ENCODE measurements around the gene CEBPA. TPM values are rescaled to one million over a fixed set of nuclear protein-coding genes. Genes with fewer than 3 reads are reported as not detected.
"Not testable (repeated sequence)": the region's sequence is repeated elsewhere in the genome, so short reads cannot be mapped to it uniquely, and the experiment has no call there.

The CEBPA gene
- polyA plus RNA-seq, 1 donor, result 4.3 TPM

DNA sequence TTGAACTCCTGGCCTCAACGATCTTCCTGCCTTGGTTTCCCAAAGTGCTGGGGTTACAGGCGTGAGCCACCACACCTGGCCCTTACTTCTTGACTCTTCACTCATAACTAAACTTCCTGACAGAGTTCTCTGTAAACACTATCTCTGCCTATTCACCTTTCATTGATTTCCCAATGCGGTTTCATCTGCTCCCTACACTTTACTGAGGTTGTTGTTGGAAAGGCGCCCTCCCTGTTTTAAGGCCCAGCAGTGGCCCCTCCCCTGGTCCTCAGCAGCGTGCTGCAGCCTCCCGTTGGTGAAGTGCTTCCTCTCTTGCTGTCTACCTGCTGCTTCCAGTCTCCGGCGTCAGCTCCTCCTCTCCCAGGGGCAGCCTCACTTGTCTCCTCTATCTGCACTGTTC is 26.7 kb upstream of the CEBPA start:
- no peak for DNase-seq

DNA sequence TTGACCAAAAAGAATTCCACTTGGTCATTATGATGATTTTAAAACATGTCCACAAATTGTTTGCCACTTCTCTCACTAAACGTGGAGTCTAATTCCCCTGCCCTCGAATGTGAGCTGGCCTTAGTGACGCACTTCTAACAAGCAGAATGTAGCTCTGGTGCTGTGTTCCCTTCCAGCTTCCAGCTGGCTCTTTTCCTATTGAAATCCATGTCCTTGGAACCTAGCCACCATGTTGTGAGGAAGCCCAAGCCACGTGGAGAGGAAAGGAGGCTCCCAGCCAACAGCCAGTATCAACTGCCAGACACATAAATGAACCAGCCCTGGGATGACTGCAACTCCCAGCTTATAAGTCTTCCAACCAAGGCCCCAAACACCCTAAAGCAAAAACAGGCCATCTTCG is 23.6 kb upstream of the CEBPA start:
- no peak for DNase-seq

DNA sequence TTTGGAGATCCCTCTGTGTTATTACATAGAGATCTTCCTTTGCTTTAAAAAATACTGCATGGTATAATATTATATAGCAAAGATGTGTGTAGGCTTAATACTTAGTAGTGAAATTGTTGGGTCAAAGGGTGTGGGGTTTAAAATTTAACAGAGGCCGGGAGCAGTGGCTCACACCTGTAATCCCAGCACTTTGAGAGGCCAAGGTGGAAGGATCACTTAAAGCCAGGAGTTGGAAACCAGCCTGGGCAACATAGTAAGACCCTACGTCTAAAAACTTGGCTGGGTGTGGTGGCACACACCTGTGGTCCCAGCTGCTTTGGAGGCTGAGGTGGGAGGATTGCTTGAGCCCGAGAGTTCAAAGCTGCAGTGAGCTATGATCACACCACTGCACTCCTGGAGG is 22.3 kb upstream of the CEBPA start:
- DNase-seq, result no peak

DNA sequence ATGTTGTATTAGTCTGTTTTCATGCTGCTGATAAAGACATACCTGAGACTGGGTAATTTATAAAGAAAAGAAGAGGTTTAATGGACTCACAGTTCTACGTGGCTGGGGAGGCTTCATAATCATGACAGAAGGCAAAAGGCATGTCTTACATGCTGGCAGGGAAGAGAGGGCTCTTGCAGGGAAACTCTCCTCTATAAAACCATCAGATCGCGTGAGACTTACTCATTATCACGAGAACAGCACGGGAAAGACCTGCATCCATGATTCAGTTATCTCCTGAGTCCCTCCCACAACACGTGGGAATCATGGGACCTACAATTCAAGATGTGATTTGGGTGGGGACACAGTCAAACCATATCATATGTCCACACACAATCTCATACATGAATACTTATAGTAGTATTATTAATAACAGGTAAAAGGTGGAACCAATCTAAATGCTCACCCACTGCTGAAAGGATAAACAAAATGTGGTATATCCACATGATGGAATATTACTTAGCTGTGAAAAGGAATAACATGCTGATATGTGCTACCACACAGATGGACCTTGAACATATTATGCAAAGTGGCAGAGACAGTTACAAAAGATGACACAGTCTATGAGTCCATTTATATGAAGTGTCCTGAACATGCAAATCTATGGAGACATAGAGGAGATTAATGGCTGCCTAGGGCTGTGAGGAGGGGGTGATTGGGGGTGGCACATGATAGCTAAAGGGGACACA is 20.9 kb upstream of the CEBPA start:
- no peak for DNase-seq

DNA sequence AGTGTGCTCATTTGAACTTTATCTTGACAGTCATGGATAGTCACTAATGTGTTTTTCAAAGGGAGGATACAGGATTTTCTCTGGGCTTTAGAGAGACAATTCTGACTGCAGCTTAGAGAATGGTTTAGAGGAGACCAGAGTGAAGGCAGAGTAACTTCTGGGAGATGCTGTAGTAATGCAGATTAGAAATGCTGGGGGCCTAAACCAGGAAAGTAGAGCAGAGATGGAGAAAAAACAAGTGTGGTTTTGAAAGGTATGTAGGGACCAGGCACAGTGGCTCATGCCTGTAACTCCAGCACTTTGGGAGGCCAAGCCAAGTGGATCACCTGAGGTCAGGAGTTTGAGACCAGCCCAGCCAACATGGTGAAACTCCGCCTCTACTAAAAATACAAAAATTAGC is 18.3 kb upstream of the CEBPA start:
- no peak for DNase-seq

DNA sequence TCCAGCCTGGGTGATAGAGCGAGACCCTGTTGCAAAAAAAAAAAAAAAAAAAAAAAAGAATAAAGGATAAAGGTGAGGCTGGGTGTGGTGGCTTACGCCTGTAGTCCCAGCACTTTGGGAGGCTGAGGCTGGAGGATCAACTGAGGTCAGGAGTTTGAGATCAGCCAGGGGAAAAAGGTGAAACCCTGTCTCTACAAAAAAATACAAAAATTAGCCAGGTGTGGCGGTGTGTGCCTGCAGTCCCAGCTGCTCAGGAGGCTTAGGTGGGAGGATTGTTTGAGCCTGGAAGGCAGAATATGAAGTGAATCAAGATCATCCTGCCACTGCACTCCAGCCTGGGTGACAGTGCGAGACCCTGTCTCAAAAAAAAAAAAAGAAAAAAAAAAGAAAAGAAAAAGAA is 15.7 kb upstream of the CEBPA start:
- not testable (repeated sequence) for DNase-seq

DNA sequence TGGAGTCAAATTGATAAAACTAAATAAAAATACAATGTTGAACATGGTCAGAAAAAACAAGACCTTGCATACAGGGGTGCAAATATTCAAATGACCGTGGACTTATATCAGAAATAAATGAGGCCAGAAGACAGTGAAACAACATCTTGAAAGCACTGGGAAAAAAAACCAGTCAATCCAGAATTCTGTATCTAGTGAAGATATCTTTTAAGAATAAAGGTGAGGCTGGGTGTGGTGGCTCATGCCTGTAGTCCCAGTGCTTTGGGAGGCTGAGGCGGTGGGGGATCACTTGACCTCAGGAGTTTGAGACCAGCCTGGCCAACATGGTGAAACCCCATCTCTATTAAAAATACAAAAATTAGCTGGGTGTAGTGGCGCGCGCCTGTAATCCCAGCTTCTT is 15.2 kb upstream of the CEBPA start:
- no peak for DNase-seq

DNA sequence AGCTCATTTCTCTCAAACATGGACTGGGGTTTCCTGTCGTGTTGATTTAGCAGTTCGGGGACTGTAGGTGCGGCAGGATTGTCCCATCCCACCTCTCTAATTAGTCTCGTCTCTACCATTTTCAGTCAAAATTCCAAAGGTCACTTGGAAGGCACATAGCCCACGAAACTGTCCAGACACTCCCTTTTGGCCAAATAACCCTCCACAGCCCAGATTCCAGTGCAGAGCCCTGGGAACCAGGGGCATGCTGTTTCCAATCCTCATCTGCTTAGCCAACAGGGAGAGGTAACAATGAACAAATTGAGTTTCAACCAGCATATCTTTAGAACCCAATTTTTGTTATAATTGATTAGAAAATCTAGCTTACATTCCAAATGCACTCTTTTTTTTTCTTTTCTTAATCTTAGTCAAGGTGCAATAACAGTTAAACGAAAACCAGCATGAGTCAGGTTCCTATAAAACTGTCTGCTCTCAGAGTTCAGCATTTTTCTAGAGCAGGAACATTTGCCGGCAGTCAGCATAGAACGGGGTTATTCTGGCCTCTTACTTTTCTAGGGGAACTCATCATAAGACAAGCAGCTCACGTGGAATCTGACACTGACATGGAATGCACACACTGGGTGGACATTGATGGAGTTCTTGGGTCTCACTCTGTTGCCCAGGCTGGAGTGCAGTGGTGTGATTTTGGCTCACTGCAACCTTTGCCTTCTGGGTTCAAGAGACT is 14.4 kb upstream of the CEBPA start:
- DNase-seq, result no peak

DNA sequence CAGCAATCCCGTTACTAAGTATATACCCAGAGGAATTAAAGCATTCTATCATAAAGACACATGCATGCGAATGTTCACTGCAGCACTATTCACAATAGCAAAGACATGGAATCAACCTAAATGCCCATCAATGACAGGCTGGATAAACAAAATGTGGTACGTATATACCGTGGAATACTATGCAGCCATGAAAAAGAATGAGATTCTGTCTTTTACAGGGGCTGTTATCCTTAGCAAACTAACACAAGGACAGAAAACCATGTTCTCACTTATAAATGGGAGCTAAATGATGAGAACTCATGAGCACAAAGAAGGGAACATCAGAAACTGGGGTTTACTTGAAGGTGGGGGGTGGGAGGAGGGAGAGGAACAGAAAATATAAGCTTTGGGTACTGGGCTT is 10.5 kb upstream of the CEBPA start:
- not testable (repeated sequence) for DNase-seq

DNA sequence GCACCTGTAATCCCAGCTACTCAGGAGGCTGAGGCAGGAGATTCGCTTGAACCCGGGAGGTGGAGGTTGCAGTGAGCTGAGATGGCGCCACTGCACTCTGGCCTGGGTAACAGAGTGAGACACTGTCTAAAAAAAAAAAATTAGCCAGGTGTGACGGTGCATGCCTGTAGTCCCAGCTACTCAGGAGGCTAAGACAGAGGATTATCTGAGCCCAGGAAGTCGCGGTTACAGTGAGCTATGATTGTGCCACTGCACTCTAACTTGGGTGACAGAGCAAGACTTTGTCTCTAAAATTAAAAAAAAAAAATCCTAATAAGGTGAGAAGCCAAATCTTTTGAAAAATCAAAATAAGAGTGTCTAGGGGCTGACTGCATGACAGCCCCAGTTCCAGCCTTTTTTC is 9.7 kb upstream of the CEBPA start:
- DNase-seq, result no peak

DNA sequence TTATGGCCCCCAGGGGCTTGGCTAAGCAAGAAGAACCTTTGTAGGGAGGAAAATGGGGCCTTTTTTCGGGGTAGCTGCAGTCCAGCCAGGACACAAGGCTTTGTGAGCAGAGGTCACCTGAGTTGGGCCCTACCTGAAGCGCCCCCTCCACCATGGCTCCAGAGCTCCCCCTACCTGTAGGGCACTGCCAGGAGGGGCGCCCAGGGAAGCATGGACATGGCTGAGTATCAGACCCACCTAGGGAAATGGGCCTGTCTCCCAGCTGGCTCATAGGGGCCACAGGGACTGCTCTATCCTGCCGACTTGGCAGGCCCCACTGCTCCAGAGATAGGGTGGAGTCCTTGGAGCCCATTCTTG is 9.0 kb upstream of the CEBPA start:
- DNase-seq, result no peak

DNA sequence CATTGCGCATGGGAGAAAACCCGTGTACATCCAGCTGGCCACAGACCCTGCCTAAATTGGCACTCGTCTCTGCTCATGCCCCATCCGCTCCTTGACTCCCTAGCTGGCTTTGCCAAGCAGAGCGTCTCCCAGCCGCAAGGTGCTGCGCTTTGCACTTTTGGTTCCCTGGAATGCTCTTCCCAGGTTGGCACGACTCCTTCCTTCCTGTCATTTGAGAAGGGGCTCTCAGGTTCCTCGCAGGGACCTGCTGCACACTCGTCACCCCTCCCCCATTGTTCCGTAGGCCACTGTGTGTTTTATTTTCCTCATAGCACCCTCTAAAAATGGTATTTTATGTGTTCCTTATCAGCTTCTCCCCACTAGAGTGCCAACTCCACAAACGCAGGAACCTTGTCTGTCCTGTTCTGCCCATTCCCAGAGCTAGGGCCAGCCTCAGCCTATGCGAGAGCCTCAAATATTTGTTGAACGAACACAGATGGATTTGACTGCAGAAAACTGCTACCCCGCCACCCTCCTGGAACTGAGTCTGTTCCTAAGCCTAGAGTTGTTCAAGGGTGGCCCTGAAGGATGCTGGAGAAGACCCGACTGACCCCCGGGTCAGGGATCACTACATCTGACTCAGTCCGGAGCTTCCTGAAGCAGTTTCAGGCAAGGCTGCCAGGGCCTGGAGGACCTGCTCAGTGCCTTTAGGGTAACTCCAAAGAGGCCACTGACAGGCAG is 8.4 kb upstream of the CEBPA start:
- no peak for DNase-seq

DNA sequence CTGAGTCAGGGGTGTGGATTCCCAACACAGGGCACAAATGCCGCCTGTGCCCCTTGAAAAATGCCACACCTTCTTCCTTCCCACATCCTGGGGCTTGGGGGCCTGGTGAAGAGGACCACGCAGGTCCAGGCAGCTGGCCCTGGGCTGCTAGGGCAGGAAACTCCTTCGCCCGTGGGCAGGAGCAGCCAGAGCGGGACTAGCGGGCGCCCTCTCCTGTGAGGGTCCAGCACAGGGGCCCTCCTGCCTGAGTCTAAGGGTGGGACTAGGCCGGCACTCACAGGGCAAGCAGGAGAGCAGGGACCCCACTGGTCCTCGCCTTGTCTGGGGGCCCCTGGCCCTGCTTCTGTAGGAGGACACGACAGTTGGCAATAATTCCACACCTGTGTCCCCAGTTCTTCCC is 7.5 kb upstream of the CEBPA start:
- DNase-seq, result no peak

DNA sequence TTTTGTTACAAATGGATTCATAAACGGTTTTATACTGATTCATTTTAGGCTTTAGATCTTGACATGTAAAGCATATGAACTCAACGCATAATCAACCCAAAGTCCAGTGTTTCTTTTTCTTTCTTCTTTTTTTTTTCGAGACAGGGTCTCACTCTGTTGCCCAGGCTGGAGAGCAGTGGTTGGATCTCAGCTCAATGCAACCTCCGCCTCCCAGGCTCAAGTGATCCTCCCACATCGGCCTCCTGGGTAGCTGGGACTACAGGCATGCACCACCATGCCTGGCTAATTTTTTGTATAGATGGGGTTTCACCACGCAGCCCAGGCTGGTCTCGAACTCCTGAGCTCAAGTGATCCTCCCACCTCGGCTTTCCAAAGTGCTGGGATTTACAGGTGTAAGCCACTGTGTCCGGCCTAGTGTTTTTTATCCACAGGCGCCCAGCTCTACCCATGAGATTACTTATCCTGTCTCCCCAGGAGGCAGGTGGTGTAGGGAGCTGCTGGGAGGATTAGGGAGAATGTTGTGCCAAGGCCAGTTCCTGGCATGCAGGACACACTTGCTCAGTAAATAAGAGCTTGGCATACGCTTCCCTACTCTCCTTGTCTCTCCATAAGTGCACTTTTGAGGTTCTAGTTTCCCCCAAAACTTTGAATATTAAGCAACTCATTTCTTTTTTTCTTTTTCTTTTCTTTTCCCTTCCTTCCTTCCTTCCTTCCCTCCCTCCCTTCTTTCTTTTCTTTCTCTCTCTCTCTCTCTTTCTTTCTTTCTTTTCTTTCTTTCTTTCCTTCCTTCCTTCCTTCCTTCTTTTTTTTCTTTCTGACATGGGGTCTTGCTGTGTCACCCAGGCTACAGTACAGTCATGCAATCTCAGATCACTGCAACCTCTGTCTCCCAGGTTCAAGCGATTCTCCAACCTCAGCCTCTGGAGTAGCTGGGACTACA is 4.8 kb upstream of the CEBPA start:
- no peak for DNase-seq

DNA sequence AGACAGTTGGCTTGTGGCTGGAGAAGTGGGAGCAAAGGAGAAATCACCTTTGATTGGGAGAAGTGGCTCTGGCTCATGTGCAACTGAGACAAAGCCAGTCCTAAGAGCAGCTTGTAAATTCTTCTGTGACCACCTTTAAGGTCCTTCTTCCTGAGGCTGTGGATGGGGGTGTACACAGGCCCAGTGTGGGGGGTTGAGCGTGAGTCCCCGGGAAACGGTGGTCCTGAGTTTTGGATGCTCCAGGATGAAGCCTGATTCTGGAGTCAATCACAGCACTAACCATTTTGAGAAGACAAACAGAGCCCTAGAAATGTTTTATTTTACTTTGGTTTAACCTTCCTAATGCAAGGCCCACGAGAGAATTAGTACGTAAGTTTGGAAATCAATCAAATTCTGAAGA is 3.9 kb upstream of the CEBPA start:
- DNase-seq, result no peak

DNA sequence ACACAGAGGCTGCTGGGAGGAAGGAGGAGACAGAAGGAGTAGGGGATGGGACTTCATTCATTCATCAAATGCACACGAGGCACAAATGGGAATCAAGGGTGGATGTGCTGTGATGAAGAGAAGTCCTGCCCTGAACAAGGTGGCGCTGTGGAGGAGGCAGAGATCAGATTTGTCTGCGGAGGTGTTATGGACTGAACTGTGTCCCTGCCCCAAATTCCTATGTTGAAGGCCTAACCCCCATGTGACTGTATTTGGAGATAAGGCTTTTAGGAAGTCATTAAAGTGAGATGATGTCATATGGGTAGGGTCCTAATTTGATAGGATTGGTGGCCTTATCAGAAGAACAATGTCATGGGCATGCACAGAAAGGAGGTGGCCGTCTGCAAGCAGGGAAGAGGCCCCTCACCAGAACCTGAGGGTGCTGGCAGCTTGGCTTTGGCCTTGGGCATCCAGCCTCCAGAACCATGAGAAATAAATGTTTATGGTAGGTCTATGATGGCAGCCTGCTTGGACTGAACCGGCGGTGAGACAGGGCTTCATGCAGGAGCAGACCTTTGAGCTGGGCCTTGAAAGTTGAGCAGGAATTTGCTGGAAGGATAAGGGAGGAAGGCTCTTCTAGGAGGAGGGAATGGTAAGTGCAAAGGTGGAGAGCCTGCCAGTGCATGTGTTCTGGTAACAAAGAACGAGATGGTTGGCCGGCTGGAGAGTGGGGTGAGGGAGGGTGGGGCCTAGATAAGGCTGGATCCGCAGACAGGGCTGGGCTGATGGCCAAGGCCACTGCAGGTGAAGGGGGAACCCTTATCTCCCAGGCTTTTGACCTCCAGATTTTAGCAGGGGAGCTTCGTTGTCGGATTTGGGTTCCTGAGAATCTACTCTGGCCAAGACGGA is 2.7 kb upstream of the CEBPA start:
- DNase-seq, result no peak

DNA sequence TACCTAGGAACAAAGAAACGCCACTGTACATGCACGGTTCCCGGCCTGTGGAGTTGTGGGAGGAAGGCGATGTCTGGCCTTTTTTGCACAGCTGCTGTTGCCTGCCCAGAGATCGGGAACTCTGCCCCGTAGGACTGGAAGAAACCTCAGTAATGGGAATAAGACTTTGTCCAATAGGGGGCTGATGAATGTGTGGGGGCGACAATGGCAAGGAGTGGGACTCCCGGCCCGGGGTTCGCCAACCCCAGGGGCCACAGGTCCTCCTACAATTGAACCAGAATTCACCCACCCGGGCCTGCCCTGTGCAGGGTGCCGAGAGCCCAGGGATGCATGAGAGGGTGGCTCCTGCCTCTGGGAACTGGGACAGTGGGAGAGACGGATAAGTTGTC is 2.0 kb upstream of the CEBPA start:
- no peak for DNase-seq

DNA sequence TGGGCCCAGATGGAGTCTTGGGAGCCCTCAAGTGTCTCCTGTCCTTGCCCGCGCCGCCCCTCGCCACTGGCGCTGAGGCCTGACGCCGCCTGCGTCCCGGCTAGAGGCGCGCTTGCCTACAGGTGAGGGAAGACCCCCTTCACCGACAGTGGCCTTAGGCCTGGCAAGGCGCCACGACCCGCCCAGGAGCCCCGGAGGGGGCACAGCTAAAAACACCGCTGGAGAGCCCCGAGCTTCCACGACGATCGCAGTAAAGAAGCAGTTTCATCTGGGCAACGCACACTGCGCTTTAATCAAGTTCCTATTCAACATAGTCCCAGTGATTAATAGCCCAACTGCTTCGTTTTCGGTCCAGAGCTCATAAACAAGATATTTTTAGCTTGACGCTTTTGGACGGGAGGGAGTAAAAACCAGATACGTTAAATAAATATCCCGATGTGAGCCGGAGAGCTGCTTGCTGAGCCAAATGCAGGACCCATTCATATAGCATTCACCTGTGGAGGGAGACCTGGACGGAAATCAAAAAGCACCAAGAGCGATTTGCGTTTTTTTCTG is 1.5 kb upstream of the CEBPA start:
- no peak for DNase-seq

DNA sequence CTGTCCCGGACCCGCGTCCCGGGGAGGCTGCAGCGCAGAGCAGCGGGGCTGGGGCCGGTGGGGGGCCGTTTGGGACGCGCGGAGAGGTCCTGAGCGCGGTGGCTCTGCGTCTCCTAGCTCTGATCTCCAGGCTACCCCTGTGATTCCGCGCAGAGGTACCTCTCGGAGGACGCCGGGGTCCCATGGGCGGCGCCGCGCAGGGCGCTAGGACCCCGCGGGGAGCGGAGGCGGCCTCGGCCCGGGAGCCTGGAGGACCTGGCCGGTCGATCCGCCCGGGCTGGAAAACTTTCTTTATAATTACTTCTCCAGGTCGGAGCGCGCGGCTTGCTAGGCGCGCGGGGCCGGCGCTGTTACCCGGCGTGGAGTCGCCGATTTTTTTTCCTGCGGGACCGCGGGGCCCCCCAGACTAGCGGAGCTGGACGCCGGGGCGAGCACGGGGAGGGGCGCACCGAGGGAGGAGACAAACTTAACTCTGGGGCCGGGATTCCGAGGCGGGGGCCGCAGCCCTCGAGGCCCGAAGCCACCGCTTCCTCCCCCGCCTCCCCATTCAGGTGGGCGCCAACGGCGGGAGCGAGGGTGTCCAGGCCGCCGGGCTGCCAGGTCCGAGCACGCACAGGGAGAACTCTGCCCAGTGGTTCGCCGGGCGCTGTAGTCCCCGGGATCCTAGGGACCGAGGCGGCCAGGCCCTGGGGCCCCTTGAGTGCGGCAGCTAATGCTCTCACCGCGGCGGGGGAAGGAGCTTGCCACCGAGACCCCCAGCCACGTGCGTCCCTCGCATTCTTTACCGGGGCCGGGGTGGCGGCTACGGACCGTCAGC is 848 bp upstream of the CEBPA start:
- DNase-seq, result no peak

DNA sequence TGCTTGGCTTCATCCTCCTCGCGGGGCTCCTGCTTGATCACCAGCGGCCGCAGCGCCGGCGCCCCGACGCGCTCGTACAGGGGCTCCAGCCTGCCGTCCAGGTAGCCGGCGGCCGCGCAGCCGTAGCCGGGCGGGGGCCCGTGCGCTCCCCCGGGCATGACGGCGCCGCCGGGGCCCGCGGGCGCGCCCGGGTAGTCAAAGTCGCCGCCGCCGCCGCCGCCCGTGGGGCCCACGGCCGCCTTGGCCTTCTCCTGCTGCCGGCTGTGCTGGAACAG is 497 bp downstream of the CEBPA start:
- DNase-seq, result no peak
